NCI-H1105 (cell line): ENCODE results near the gene TMPRSS11A.
A peak's percentile ranks its signal among the peaks of the same experiment; 100 is the strongest.

Source experiments
- DNase-seq: peaks from one replicate; lab custom pipeline; 2025; lab: John Stamatoyannopoulos, UW

The TMPRSS11A gene, protein sequence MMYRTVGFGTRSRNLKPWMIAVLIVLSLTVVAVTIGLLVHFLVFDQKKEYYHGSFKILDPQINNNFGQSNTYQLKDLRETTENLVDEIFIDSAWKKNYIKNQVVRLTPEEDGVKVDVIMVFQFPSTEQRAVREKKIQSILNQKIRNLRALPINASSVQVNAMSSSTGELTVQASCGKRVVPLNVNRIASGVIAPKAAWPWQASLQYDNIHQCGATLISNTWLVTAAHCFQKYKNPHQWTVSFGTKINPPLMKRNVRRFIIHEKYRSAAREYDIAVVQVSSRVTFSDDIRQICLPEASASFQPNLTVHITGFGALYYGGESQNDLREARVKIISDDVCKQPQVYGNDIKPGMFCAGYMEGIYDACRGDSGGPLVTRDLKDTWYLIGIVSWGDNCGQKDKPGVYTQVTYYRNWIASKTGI

DNA sequence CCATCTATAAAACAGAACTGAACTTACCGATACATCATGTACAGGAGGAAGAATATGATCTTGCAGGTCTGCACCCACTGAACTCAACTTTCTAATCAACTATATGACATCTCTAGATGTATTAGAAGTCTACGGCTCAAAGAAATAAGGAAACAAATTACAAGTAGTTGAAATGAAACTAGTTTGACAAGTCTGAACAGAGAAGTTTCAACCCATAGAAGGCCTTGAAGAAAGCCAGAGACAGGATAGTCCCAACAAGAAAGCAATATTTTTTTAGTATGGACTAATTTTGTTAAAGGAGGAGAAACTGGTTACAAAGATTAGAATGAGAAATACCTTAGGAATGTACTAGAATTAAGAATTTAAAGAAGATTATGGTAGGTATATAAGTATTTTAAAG is at the start of gene TMPRSS11A:
Gene TMPRSS11A, minus strand, starts transcription at position 138 of the 400 bp plus-strand sequence. Its CDS starts 100 bp downstream, at position 38.
- DNase-seq, result no peak

DNA sequence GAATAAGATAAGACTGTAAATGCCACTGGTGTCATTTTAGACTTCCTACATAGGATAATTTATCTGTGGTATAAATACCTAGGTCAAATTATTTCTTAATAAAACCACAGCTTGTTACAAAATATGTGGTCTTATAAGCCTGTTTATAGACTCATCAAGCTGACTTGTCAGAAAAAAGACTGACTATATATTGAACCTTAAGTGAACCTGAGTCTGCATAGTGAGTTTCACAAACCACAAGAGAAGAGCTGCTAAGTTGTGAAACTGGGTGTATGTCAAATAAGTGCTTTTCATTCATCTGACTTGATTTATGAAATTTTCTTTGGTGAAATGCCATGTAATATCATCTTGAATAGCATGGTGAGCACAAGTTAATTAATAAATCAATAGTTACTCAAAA is 48.4 kb upstream of the TMPRSS11A start:
- no peak for DNase-seq

DNA sequence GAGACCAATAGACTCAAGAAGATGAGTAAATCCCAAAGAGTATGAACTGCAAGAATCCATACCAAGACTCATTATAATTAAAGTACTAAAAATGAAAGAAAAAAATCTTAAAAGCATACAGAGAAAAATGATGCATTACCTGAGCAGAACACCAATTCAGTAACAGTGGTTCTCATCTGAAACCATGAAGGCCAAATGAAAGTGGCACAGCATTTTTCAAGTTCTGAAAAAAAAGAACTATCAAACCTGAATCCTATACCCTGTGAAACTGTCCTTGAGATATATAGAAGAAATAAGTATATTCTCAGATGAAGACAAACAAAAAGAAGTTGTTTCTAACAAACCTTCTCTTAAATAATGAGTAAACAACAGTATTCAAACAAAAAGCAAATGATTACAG is 39.6 kb upstream of the TMPRSS11A start:
- DNase-seq, result no peak

DNA sequence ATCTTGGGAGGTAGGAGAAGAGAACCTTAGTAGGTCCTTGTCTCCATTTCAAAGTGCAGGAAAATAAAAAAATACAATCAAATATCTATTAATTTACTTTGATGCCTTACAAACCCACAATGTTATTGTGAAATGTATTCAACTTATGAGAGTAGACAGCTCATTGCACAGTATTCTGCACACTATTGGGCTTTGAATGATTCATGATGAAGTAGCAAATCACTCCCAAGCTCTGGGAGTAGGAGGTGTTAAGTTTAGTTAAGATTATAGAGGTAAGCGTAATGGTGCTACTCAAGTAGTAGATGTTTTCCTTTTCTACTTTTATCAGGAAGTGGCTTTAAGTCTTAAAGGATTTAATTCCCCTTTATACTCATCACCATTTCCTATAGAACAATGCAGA is 32.8 kb upstream of the TMPRSS11A start:
- DNase-seq, result no peak

DNA sequence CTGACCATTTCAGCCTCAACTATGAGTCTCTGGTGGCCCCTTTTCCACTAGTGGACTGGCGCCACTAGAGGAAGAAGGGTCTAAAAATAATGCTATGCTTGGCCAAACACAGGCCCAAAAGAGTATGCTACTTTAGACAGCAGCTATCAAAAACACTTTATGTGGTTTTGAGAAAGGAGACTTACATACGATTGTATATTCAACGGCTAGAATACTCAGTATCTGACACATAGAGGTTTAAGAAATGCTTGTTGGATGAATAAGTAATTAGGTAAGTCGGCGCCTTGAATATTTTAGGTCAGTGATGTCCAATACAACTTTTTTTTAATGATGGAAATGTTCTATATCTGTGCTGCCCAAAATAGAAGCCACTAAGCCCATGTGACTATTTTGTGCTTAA is 25.7 kb upstream of the TMPRSS11A start:
- no peak for DNase-seq

DNA sequence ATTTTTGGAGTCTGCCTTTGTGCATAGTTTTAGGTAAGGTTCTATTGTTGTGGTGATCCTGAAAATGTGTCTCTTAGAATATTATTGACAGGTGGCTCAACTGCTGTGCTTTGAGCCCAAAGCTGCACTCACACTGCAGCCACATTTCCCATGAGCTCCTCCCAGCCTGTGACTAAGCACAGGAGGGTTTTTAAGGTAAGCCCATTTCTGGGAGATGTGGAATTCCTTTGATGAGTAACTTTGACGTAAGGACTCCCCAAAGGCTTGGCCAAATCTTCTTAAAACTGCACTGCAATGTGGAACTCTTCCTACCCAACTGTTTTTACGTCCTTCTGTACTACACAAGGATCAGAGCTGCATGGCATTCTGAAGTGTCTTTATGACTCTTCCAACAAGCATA is 20.0 kb upstream of the TMPRSS11A start:
- DNase-seq, result no peak

DNA sequence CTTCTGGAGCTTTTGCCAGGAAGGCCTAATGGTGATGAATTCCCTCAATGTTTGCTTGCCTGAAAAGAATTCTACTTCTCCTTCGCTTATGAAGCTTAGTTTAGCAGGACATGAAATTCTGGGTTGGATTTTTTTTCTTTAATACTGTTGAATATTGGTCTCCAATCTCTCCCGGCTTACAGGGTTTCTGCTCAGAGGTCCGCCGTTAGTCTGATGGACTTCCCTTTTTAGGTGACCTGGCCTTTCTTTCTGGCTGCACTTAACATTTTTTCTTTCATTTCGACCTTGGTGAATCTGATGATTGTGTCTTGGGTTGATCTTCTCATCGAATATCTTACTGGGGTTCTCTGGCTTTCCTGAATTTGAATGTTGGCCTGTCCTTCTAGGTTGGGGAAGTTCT is 17.2 kb upstream of the TMPRSS11A start:
- DNase-seq, result no peak

DNA sequence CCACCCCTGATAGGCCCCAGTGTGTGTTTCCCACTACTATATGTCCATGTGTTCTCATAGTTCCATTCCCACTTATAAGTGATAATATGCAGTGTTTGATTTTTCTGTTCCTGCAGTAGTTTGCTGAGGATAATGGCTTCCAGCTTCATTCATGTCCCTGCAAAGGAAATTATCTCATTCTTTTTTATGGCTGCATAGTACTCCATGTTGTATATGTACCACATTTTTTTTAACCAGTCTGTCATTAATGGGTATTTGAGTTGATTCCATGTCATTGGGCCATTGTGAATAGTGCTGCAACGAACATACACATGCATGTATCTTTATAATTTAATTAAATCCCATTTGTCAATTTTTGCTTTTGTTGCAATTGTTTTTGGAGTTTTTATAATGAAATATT is 10.3 kb upstream of the TMPRSS11A start:
- no peak for DNase-seq

DNA sequence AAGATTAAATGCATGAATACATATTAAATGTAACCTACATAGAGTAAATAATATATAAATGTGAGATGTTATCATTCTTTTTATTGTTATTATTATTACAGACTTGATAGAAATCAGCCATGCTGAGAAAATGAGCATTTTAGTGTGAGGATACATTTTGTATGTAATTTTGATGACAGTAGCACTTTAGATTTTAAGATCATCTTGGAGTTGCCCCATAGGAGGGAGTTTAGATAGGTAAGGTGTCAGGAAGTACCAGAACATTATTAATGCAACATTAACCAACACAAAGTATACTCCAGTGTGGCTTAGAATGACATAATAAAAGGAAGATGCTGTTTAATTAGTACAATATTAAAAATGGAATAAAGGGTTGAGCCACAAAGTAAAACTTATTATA is 8.4 kb downstream of the TMPRSS11A start:
- DNase-seq, result no peak

DNA sequence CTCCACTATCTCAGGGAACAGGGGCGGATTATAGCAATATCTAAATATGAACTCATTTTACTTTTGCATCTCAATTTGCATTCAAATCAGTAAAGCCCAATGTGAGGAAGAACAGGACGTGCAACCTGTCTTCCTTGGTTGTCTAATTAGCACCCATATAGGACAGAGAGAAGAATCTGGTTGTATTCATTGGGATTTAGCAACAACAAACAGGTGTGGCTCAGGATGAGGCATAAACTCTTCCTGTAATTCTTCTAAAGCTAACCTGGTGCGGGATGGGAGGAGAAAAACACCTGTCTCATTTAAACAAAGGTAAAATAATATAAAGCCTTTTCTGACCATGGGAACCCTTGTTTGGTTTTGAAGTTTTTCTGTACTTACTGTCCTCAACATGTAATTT is 22.2 kb downstream of the TMPRSS11A start:
- DNase-seq, result no peak

DNA sequence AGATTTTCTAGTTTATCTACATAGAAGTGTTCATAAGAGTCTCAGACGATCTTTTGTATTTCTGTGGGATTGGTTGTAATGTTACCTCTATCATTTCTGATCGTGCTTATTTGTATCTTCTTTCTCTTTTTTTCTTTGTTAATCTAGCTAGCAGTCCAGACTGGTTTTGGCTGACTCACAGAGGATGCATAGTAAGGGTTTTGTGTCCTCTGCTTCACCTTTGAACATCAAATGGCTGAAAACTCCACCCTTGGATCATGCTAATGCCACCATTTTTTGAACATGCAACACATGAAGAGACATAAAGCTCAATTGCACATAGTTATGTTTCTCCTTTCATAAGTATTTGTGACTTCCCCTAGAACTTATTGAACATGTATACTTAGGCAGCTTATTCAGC is 22.8 kb downstream of the TMPRSS11A start:
- no peak for DNase-seq

DNA sequence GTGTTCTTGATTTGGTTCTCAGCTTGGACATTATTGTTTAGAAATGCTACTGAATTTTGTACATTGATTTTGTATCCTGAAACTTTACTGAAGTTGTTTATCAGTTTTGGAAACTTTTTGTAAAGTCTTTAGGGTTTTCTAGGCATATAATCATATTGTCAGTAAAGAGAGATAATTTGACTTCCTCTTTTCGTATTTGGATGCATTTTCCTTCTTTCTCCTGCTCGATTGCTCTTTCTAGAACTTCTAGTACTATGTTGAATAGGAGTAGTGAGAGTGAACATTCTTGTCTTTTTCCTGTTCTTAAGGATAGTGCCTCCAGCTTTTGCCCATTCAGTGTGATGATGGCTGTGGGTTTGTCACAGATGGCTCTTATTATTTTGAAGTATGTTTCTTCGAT is 24.1 kb downstream of the TMPRSS11A start:
- no peak for DNase-seq

DNA sequence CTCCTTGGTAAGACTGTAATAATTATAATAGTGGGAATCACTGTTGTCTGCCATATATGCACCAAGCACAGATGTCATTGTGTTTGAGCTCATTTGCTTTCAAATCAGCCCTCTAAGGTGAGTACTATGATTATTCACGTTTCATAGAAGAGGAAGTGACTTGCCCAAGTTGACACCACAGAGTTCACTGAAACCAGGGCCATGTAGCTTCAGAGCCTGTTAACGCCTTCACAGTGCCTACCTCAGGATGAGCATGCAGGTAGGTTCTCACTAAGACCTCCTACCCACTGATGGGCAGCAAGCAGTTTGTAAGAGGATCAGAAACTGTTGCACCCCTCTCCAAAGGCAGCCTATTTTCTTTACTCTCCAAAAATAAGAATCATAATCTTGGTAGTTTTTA is 27.4 kb downstream of the TMPRSS11A start:
- DNase-seq, result no peak

DNA sequence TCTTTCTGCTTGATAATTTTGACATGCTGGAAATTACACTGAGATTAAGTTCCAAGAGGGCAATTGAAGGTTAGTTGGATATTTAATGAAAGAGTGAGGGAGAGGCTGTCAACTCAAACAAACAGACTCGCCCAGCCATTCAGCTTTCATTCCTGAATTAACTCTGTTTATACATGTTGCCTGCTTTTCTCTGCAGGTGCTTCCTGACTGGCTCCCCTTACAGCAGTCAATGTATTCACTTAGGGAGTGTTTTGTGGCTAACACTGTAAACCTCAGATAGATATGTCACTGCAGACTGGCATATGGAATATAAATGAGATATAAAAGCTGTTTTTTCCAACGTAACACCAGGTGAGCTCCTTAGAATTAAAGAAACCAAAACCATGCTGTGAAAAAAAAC is 28.7 kb downstream of the TMPRSS11A start:
- peak; percentile 67 for DNase-seq

DNA sequence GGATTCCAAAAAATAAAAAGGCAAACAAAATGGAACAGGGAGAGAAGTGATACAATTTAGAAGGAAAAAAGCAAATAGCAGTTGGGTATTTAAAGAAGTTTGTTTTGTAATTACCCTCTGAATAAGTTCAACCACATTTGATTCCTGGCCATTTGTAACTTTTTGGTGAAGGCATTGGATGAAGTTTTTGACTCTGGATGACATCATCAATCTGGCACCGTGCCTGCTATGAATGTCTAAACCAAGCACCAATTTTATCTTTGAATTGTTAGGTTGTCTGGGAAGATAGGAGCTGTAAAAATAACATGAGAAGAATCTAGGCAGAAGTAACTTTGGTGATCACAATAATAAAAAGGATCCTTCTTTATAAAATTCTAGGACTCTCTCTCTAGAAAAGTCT is 29.5 kb downstream of the TMPRSS11A start:
- DNase-seq, result no peak

DNA sequence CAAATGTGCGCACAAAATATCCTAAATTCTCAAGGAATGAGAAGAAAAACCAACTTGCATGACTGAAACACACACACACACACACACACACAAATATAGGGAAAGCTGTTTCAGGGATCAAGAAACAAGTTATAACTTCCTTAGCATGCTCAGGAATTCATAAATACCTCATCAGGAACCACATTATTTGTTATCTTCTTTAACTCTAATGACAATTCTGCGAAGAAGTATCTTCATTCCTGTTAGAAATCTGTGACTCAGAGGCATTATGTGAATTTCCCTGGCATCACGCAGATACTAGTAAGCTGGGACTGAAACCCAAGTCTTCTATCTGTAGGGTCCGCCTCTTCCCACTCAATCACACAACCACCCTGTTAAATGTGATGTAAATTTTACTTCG is 30.3 kb downstream of the TMPRSS11A start:
- no peak for DNase-seq

DNA sequence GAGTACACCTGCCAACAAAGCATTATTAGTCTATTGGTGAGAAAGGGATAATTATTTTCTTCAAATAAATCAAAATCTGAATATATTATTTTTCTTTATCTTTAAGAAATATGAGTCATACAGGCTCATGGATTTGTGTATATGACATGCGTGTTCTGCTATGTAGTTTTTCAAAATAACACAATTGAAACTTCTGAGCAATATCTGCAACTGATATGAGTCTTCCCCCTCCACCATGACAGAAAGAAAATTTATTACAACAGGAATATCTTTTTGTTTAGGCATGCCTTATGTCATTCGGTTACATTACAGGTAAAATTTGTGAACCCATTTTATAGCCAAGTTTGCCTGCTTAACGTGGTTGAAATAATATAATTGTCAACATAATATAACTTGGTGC is 32.0 kb downstream of the TMPRSS11A start:
- no peak for DNase-seq

DNA sequence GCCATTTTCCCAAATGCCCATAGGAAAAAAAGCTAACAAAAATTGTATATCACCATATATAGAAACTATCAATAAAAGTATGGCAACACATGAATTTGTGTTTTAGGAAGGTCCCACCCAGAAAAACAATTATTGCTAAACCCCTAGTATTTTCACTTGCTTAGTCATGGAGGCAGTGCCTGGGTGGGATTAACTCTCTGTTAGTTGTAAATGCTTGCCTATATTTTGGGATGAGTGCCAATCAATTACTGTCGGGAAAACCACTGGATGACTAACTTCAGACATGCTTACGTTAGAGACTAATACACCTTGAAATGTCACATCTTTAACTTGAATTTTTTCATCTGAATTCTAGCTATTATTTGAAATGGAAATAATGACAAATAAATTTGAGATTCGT is 33.9 kb downstream of the TMPRSS11A start:
- DNase-seq, result no peak

DNA sequence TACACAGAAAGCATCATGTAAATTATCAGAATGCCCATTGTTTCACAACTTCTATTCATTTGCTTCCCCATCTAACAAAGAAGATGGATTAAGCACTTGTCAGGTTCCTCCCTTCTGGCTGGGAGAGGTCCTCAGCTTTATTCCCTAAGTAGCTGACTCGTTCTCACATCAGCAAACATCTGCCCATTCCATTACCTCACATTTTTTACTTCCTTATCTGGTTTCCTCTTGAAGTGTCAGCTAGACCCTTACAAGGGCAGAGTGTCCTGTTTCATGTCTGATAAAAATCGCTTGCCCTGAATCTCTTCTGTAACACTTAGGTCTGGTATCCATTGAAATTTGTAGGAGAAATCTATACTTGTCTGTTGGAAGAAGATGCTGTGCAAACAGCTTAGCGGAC is 34.7 kb downstream of the TMPRSS11A start:
- no peak for DNase-seq

DNA sequence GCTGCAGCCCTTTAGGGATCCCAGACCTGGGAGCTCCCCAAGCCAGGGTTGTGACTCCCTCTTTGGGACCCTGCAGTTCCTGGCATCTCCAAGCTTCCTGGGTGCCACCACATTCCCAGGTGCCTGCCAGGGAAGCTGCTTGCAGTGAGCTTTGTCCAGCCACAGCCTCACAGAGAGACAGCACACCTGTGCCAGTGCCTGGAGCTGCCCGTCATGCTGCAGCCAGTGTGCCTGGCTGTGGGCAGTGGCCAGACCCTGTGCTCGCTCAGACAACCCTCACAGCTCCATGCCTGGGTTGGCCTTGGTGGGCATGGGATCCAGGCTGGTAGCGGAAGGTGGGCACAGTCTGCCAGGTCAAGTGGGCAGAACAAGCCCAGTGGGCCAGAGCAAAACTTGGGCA is 36.0 kb downstream of the TMPRSS11A start:
- no peak for DNase-seq

DNA sequence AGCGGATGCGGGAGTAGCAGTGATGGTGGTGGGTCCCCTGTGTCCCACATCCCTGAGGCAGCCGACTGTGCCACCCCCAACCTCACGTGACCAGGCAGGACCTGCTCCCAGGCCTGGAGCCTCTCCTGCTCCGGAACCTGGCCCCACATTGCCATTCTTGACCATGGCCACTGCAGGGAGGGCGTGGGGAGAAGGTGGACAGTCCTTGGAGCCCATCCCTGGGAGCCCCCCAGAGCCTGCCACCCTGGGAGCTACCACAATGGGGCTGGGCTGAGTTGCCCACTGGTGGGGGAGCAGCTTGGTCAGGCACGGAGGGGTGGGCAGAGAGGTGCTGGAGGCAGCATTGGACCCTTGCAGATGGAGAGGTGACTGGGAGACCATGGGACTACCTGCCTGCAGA is 36.8 kb downstream of the TMPRSS11A start:
- DNase-seq, result no peak

DNA sequence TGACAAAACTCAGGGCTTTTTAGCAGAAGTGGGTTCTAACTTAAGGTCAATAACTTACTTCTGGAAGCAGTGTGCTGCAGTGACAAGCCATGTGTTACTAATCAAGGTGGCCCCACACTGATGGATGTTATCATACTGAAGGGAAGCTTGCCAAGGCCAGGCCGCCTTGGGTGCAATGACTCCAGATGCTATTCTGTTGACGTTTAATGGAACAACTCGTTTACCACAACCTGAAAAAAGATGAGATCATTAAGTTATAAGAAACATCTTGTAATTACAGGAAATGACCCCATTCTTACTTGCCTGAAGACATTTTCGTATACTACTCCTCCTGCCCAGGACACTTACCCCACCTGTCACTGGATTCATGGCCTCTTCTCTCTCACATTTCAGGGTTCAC is 40.6 kb downstream of the TMPRSS11A start:
- DNase-seq, result no peak

DNA sequence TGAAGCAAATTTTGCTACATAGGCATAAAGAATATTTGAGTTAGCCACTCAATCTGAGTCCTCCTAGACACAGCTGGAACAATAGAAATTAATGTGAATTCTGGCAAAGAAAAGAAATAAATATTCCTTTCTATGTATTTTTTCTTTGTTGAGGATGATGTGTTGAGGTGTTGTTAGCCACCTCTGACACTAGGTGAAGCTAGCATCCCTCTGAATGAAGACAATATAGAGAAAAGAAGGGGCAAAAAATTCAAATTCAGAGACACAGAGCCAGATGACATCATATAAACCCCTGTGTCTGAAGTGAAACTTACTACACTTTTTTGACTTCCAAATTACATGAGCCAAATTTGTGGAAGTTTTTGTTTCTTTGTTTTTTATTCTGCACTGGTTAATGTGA is 44.9 kb downstream of the TMPRSS11A start:
- no peak for DNase-seq

DNA sequence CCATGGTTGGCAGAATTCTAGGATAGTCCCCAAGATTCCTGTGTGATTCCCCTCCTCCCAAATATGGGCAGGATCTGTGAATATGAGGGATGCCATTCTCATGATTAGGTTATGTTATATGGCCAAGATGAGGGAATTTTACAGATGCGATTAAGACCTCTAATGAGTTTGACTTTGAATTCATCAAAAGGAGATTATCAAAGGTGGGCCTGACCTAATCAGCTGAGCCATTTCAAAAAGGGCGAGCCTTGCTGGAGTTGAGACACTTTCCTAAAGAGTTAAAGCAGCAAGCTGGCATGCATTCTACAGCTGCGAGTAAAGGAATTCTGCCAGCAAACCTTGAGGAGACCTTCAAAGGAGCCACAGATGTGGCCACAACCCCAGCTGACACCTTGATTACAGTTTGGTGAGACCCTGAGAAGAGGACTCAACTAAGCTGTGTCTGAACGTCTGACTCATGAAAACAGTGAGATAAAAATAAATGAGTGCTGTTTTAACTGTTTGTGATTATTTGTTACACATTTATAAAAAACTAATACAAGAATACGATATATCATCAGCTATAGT is 47.8 kb downstream of the TMPRSS11A start:
- DNase-seq, result no peak
